Measurements from ENCODE around the gene HSPA12A.

HSPA12A gene

DNA sequence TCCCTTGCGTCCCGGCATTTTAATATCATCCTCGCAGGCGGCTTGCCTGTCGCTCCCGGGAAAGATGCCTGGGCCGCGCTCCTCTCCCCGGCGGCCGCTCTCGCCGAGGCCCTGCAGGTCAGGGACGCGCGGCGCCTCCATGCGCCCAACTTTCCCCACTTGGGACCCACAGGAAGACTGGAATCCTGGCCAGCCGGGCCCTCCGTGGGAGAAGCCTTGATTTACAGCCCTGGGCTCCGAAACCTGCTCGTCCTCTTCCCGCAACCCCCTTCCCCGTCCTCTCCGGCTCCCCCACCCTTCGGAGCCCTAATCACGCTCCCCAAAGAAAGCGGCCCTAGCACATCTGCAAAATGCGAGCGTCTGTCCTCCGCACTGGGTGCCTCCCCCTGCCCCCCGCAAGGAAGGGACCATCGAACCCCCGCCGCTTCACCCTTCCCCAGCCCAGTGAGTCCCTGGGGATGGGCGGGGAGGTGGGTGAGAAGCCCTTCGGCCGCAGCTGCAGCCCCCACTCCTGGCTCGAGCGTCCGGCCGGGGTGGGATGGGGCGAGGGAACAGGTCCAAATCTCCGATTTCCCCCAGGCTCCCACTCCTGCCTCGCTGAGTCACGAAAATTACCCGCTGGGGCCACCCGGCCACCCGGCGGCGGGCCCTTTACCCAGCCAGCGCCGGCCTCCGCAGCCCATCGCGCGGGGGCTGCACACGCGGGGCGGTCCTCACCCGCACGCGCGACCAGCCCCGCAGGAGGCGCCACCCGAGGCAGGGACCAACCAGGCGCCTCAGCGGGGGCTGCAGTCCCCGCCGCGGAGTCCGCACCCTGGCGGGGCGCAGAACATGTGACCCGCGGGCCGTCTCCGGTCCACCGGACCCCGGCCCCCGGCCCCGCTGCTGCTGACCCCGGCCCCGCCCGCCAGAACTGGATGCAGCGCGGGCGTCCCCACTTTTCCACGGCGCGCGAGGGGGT, 695 bp downstream of the HSPA12A start:
- Mint-ChIP-seq H3K27ac (no peak overlapping the region), H3K27me3 (peaks cover 69% of the 10 kb centered on the region), H3K4me1 (peaks cover 4% of the 10 kb centered on the region), H3K4me3 (no peak overlapping the region), H3K9me3 (no peaks in the 10 kb centered on the region), H3K36me3 (ENCODE audit: low read depth) (no peaks in the 10 kb centered on the region)
- ATAC-seq, result no peak
- no peak for DNase-seq

DNA sequence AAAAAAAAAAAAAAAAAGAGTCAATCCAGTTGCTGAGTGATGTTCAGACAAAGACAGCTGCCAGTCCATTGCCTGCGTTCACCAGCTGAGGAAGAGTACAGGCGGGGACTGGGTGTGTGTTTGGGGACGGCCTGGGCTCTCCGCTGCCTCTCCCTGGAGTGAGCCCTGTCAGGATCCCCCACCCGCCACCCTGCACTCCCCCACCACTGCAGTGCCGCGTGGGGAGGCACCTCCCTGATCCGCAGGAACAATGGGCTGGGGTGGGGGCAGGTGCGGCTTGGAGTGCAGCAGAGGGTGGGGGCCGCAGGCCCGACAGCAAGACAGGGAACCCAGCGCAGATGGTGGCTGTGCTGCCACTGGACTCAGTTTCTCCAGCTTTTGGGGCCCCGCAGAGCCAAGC, 1.4 kb downstream of the HSPA12A start:
- H3K27me3 Mint-ChIP-seq, result peaks cover 72% of the 10 kb centered on the region
- ATAC-seq, result no peak
- H3K36me3 Mint-ChIP-seq (ENCODE audit: low read depth), result no peaks in the 10 kb centered on the region
- no peak overlapping the region for H3K27ac Mint-ChIP-seq
- H3K4me1 Mint-ChIP-seq, result peaks cover 4% of the 10 kb centered on the region
- peaks cover 5% of the 10 kb centered on the region for H3K9me3 Mint-ChIP-seq
- no peak for DNase-seq
- no peak overlapping the region for H3K4me3 Mint-ChIP-seq

- Mint-ChIP-seq H3K27ac (no peak overlapping the region), H3K4me1 (peaks cover 3% of the 10 kb centered on the region), H3K9me3 (peaks cover 5% of the 10 kb centered on the region), H3K4me3 (no peak overlapping the region), H3K27me3 (peaks cover 62% of the 10 kb centered on the region), H3K36me3 (ENCODE audit: low read depth) (no peaks in the 10 kb centered on the region)
- ATAC-seq (no peak), DNase-seq (no peak)
These were observed 4.0 kb downstream of the HSPA12A start for GRCh38 chr10:116738339-116738738.

DNA sequence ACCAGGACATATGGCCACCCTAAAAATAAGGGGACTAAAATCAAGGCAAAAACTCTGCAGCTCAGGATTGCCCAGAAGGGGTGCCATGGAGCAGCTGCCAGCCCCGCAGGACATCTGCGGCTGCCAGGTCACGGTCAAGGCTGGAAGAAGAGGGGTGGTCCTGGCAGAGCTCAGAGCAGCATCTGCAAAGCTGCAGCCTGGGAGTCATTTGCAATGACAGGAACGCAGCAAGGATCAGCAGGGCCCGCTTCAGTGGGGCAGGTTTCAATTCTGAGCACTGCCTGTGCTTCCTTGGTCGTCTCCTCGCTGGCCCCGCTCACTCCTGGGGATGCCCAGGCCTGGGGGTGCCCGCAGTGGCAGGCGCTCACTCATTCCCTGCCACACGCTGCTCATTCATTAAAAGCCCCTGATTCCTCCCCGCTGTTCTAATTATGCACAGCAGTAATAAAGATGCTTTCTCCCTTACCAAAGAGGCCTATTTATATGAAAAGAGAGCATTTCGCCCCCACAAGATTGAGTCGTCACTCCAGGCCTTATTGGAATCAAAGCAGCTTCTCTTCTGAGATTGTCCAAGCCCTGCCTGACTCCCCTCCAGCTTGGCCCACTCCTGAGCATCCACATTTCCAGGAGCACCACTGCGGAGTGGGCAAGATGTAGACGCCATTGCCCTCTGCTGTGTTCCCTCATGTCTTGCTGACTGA, 4.6 kb downstream of the HSPA12A start:
- peaks cover 5% of the 10 kb centered on the region for H3K9me3 Mint-ChIP-seq

DNA sequence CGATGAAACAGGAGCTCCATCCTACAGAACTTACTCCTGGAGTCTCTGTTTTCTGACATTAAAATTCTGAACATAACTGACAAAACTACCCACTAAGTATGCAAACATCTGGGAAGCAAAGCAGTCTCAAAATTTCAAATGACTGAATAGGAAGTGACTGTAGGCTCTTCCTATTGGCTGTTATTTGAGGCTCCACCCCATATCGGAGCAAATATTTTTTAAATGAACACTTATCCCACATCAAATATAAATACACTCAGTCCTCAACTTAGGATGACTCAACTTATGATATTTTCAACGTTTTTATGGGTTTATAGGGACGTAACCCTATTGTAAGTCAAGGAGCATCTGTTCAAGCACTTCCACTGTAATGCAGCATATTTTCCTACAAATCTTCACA, 8.8 kb downstream of the HSPA12A start:
- no peak overlapping the region for H3K27ac Mint-ChIP-seq

More for the DNA sequence above, 4.6 kb downstream of the HSPA12A start:
- H3K36me3 Mint-ChIP-seq (ENCODE audit: low read depth), result no peaks in the 10 kb centered on the region
- DNase-seq, result no peak
- ATAC-seq, result no peak
- peaks cover 59% of the 10 kb centered on the region for H3K27me3 Mint-ChIP-seq
- no peaks in the 10 kb centered on the region for H3K4me1 Mint-ChIP-seq
- no peak overlapping the region for H3K4me3 Mint-ChIP-seq
- H3K27ac Mint-ChIP-seq, result no peak overlapping the region

GRCh38 chr10:116732573-116732972, 9.8 kb downstream of the HSPA12A start:
- ATAC-seq (no peak), DNase-seq (no peak)
- Mint-ChIP-seq H3K4me1 (no peaks in the 10 kb centered on the region), H3K36me3 (ENCODE audit: low read depth) (no peaks in the 10 kb centered on the region), H3K9me3 (peaks cover 5% of the 10 kb centered on the region), H3K27me3 (peaks cover 49% of the 10 kb centered on the region), H3K27ac (no peak overlapping the region), H3K4me3 (no peak overlapping the region)

More for the DNA sequence above, 8.8 kb downstream of the HSPA12A start:
- H3K27me3 Mint-ChIP-seq, result peaks cover 48% of the 10 kb centered on the region
- DNase-seq, result no peak
- H3K4me1 Mint-ChIP-seq, result no peaks in the 10 kb centered on the region
- H3K36me3 Mint-ChIP-seq (ENCODE audit: low read depth), result no peaks in the 10 kb centered on the region
- H3K9me3 Mint-ChIP-seq, result peaks cover 5% of the 10 kb centered on the region
- no peak for ATAC-seq
- H3K4me3 Mint-ChIP-seq, result no peak overlapping the region

DNA sequence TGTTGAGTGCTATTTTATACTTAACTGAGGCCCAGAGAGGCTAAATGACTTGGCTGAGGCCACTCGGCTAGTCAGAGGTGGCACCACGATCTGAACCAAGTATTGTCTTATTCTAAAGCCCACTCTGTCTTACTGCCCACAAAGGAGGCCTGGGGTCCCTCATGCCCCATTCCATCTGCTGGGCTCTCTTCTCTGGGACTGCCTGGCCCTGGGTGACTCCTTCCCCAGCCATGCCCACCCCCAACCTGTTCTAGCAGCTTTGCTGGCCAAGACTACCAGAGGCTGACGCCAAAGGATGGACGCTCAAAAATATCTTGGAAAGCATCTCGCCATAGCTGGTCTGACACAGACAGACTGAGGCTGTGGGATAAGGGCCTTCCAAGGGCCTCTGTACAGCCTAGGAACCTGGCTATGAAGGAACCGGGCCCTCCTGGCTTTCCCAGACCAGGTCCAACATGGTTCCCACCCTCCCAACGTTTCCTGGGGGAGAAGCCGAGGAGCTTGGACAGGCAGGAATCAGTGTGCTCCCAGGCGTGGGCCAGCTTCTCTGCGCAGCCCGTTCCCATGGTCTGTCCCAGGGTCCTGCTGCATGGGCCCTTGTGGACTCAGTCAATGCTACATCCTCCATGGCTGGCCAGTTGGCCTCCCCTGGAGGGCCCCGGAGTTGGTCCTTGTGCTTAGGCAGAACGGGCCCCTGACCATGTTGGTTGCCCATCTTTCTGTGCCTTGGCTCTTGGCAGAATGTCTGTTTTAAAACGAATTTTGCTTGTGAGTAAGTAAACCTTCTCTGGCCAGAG, 11.7 kb downstream of the HSPA12A start:
- DNase-seq, result no peak
- no peak overlapping the region for H3K27ac Mint-ChIP-seq

GRCh38 chr10:116729243-116729642, 13.1 kb downstream of the HSPA12A start:
- H3K9me3 Mint-ChIP-seq, result no peaks in the 10 kb centered on the region
- peaks cover 10% of the 10 kb centered on the region for H3K4me1 Mint-ChIP-seq
- no peaks in the 10 kb centered on the region for H3K36me3 Mint-ChIP-seq (ENCODE audit: low read depth)
- H3K27ac Mint-ChIP-seq, result no peak overlapping the region
- H3K27me3 Mint-ChIP-seq, result peaks cover 48% of the 10 kb centered on the region
- ATAC-seq, result no peak
- DNase-seq, result no peak
- no peak overlapping the region for H3K4me3 Mint-ChIP-seq

More for the DNA sequence above, 11.7 kb downstream of the HSPA12A start:
- H3K36me3 Mint-ChIP-seq (ENCODE audit: low read depth), result no peaks in the 10 kb centered on the region
- ATAC-seq, result no peak
- H3K9me3 Mint-ChIP-seq, result no peaks in the 10 kb centered on the region
- H3K4me3 Mint-ChIP-seq, result no peak overlapping the region
- H3K4me1 Mint-ChIP-seq, result no peaks in the 10 kb centered on the region
- peaks cover 48% of the 10 kb centered on the region for H3K27me3 Mint-ChIP-seq

DNA sequence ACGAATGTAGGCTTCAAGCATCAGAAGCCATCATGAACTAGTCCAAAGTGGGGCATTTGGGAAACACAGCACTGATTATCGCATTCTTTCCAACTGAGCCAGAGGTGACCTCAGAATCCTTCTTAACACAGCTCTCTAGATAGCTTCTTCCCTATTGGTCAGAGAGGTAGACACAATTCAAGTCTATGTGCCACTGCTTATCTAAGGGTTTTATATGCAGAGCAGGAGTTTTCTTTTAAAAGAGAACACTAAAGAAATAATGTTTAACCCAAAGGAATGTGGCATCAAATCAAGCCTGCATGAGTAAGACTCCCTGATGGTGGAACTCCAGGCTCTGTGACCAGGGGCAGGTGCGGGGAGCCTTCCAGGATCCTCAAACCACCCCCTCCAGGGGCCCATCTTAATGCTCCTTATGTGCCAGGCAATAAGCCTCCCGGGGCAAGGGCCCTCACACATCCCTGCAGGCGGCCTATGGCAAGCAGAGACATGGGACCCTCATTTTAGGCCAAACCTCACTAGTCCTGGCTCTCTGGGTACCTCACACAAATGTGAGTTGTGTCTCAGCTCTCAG, 13.8 kb downstream of the HSPA12A start:
- no peak for ATAC-seq
- H3K27me3 Mint-ChIP-seq, result peaks cover 46% of the 10 kb centered on the region
- H3K36me3 Mint-ChIP-seq (ENCODE audit: low read depth), result no peaks in the 10 kb centered on the region
- no peak overlapping the region for H3K4me3 Mint-ChIP-seq
- H3K9me3 Mint-ChIP-seq, result no peaks in the 10 kb centered on the region
- DNase-seq, result no peak
- H3K27ac Mint-ChIP-seq, result no peak overlapping the region
- peaks cover 15% of the 10 kb centered on the region for H3K4me1 Mint-ChIP-seq

- DNase-seq (no peak), ATAC-seq (peak; percentile 75)
- Mint-ChIP-seq H3K27ac (no peak overlapping the region), H3K9me3 (no peaks in the 10 kb centered on the region), H3K4me3 (no peak overlapping the region), H3K27me3 (peaks cover 67% of the 10 kb centered on the region), H3K4me1 (peaks cover 25% of the 10 kb centered on the region), H3K36me3 (ENCODE audit: low read depth) (no peaks in the 10 kb centered on the region)
These were observed 18.7 kb downstream of the HSPA12A start for GRCh38 chr10:116723428-116724281.

DNA sequence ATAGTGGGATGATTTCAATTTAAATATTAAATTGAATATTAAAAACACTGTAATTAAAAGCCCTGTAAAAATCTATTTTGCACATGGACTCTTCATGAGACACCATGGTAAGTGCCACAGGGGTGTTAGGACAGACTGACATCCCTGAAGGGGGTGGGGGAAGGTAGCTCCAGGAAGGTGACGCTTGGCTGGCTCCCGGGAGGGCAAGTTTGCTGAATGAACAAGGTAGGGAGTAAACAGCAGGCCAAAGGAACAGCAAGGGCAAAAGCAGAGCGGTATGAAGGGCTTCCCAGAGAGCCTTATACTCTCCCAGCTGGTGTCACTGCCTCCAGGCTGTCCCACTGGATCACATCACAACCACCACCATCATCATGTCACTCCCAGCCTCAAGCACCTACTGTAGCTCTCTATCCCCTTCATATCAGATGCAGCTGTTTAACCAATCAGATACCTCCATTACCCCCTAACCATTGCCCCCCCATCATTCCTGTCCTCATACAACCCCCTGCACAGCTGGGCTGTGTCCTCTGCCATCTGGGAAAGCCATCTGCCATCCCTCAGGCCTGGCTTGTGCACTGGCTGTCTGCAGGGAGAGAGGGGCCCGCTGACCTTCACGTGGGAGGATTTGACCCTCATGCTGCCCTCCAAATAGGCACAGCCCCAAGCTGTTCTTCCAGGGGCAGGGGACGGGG, 19.5 kb downstream of the HSPA12A start:
- H3K36me3 Mint-ChIP-seq (ENCODE audit: low read depth), result no peaks in the 10 kb centered on the region

DNA sequence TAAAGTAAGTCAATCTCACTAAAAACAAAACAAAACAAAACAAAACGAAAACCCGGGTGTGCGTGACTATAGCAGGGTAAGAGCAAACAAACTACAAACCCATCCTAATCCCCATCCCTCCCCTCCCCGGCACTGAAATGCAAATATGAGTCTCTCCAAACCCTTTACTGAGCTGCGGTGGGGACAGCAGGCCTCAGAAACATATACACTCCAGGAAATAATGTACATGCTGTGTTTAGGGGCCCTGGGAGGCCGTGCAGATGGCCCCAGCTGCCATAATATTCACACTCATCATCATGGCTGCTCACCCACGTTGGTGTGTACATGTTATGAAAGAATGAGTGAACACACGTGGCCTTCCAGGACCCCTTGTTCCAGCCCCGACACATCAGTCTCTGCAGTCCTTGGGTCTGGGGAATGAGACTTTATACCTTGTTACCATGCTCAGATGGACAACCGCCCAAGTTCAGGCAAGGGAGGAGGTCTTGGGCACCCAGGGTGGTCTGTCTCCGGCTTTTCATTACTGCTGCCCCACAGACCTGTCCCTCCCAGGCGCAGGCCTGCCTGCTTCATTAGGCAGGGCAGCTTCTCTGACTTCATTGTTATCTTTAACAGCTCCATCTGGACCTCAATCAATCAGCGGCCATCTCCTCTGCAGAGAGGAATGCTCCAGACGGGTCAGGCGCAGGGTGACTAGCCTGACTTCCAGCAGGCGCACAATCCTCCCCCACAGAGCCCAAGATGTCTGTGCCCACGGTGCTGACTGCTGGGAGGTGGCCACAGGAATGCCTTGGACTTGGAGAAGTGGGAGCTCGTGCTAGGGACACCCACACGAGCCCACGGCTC, 20.6 kb downstream of the HSPA12A start:
- H3K36me3 Mint-ChIP-seq (ENCODE audit: low read depth), result no peaks in the 10 kb centered on the region
- H3K27ac Mint-ChIP-seq, result no peak overlapping the region
- H3K4me3 Mint-ChIP-seq, result no peak overlapping the region
- peaks cover 25% of the 10 kb centered on the region for H3K4me1 Mint-ChIP-seq
- no peaks in the 10 kb centered on the region for H3K9me3 Mint-ChIP-seq
- DNase-seq (no peak), ATAC-seq (no peak)
- peaks cover 64% of the 10 kb centered on the region for H3K27me3 Mint-ChIP-seq

More for the DNA sequence above, 19.5 kb downstream of the HSPA12A start:
- no peak overlapping the region for H3K4me3 Mint-ChIP-seq
- no peak for ATAC-seq
- H3K27ac Mint-ChIP-seq, result no peak overlapping the region
- DNase-seq, result no peak
- no peaks in the 10 kb centered on the region for H3K9me3 Mint-ChIP-seq
- H3K4me1 Mint-ChIP-seq, result peaks cover 25% of the 10 kb centered on the region
- peaks cover 61% of the 10 kb centered on the region for H3K27me3 Mint-ChIP-seq
